ENCODE measurements around the gene CSE1L.
"Not testable (repeated sequence)": the region's sequence is repeated elsewhere in the genome, so short reads cannot be mapped to it uniquely, and the experiment has no call there.

CSE1L gene

GRCh38 chr20:49134797-49135196 lies 88.7 kb downstream of the CSE1L start:
- DNase-seq, result not testable (repeated sequence)

GRCh38 chr20:49136817-49137571 lies 90.9 kb downstream of the CSE1L start:
- DNase-seq, result no peak

- no peak for DNase-seq
Measured at GRCh38 chr20:49138431-49138830, 92.3 kb downstream of the CSE1L start.

GRCh38 chr20:49140411-49140810 lies 94.3 kb downstream of the CSE1L start:
- no peak for DNase-seq

GRCh38 chr20:49140834-49141233 lies 94.7 kb downstream of the CSE1L start:
- no peak for DNase-seq
